ENCODE measurements around the gene CCDC148. TPM values are rescaled to one million over a fixed set of nuclear protein-coding genes. Genes with fewer than 3 reads are reported as not detected.

Gene CCDC148
- total and polyA plus RNA-seq, 5 donors from 2014 or later: not detected

- Mint-ChIP-seq H3K4me3 (no peak overlapping the region), H3K9me3 (peaks cover 0 to 7% (median 0%) of the 10 kb centered on the region in 7 donors), H3K36me3 (no peaks in the 10 kb centered on the region), H3K4me1 (no peaks in the 10 kb centered on the region), H3K27ac (no peak overlapping the region), H3K27me3 (peaks cover 5% of the 10 kb centered on the region)
- ATAC-seq (ENCODE audit: low read depth in 2 of 2) (no peak), DNase-seq (no peak)
- Histone ChIP-seq H3K4me1 (ENCODE audit: control insufficient read depth, insufficient read depth, low read length, poor library complexity, severe bottlenecking) (no peaks in the 10 kb centered on the region), H3K27me3 (ENCODE audit: control insufficient read depth, insufficient read depth, low read length) (no peaks in the 10 kb centered on the region), H3K27ac (ENCODE audit: insufficient read depth, low read length, poor library complexity, severe bottlenecking) (no peak overlapping the region), H3K9me3 (ENCODE audit: control insufficient read depth in 2 of 2, low read length in 2 of 2) (no peaks in the 10 kb centered on the region), H3K4me3 (ENCODE audit: low read depth, low read length) (no peak overlapping the region), H3K36me3 (ENCODE audit: control insufficient read depth, insufficient read depth, low read length) (no peaks in the 10 kb centered on the region)
Observed at GRCh38 chr2:158381978-158382377, 74.6 kb downstream of the CCDC148 start.

DNA sequence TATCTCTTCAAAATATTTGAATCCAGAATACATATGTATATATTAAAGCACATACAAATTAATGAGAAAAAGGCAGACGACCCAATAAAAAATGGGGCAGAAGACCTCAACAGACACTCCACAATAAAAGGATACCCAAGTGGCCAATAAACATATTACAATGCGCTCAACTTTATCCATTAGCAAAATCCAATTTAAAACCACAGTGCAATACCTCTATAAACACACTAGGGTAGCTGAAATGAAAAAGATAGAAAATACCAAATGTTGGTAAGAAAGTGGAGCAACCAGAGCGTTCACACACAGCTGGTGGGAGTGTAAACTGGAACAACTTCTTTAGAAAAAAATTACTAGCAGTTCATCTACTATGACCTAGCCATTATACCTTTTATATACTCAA, 75.3 kb downstream of the CCDC148 start:
- DNase-seq (no peak), ATAC-seq (ENCODE audit: low read depth in 2 of 2) (no peak)
- Histone ChIP-seq H3K4me1 (ENCODE audit: control insufficient read depth, insufficient read depth, low read length, poor library complexity, severe bottlenecking) (no peaks in the 10 kb centered on the region), H3K9me3 (ENCODE audit: control insufficient read depth in 2 of 2, low read length in 2 of 2) (no peaks in the 10 kb centered on the region), H3K27ac (ENCODE audit: insufficient read depth, low read length, poor library complexity, severe bottlenecking) (no peak overlapping the region), H3K4me3 (ENCODE audit: low read depth, low read length) (no peak overlapping the region), H3K36me3 (ENCODE audit: control insufficient read depth, insufficient read depth, low read length) (no peaks in the 10 kb centered on the region), H3K27me3 (ENCODE audit: control insufficient read depth, insufficient read depth, low read length) (no peaks in the 10 kb centered on the region)
- Mint-ChIP-seq H3K27ac (no peak overlapping the region), H3K36me3 (no peaks in the 10 kb centered on the region), H3K27me3 (peaks cover 5% of the 10 kb centered on the region), H3K9me3 (peaks cover 0 to 4% (median 0%) of the 10 kb centered on the region in 7 donors), H3K4me1 (no peaks in the 10 kb centered on the region), H3K4me3 (no peak overlapping the region)

- Mint-ChIP-seq H3K27ac (no peak overlapping the region), H3K4me3 (no peak overlapping the region), H3K4me1 (no peaks in the 10 kb centered on the region), H3K36me3 (no peaks in the 10 kb centered on the region), H3K27me3 (peaks cover 5% of the 10 kb centered on the region), H3K9me3 (peaks cover 0 to 4% (median 0%) of the 10 kb centered on the region in 7 donors)
- H3K4me3 ChIP-seq (ENCODE audit: low read depth, low read length): no peak overlapping the region
- ATAC-seq (ENCODE audit: low read depth in 2 of 2): no peak
- no peaks in the 10 kb centered on the region for H3K36me3 ChIP-seq (ENCODE audit: control insufficient read depth, insufficient read depth, low read length)
- no peaks in the 10 kb centered on the region for H3K27me3 ChIP-seq (ENCODE audit: control insufficient read depth, insufficient read depth, low read length)
- no peaks in the 10 kb centered on the region for H3K4me1 ChIP-seq (ENCODE audit: control insufficient read depth, insufficient read depth, low read length, poor library complexity, severe bottlenecking)
- no peak for DNase-seq
- no peaks in the 10 kb centered on the region for H3K9me3 ChIP-seq (ENCODE audit: control insufficient read depth in 2 of 2, low read length in 2 of 2)
- no peak overlapping the region for H3K27ac ChIP-seq (ENCODE audit: insufficient read depth, low read length, poor library complexity, severe bottlenecking)
Observed at GRCh38 chr2:158380746-158381145, 75.8 kb downstream of the CCDC148 start.

DNA sequence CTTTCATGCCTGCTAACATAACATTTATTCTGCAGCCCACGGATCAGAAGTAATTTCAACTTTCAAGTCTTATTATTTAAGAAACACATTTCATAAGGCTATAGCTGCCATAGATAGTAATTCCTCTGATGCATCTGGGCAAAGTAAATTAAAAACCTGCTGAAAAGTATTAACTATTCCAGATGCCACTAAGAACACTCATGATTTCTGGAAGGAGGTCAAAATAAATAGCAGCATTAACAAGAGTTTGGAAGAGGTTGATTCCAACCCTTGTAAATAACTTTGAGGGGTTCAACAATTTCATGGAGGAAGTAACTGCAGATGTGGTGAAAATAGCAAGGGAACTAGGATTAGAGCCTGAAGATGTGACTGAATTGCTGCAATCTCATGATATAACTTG, 77.6 kb downstream of the CCDC148 start:
- H3K4me1 Mint-ChIP-seq: no peaks in the 10 kb centered on the region
- H3K36me3 Mint-ChIP-seq: no peaks in the 10 kb centered on the region
- H3K4me1 ChIP-seq (ENCODE audit: control insufficient read depth, insufficient read depth, low read length, poor library complexity, severe bottlenecking): no peaks in the 10 kb centered on the region
- H3K36me3 ChIP-seq (ENCODE audit: control insufficient read depth, insufficient read depth, low read length): no peaks in the 10 kb centered on the region
- no peak overlapping the region for H3K27ac Mint-ChIP-seq
- no peaks in the 10 kb centered on the region for H3K9me3 ChIP-seq (ENCODE audit: control insufficient read depth in 2 of 2, low read length in 2 of 2)
- no peak for DNase-seq
- peaks cover 5% of the 10 kb centered on the region for H3K27me3 Mint-ChIP-seq
- no peak overlapping the region for H3K27ac ChIP-seq (ENCODE audit: insufficient read depth, low read length, poor library complexity, severe bottlenecking)
- ATAC-seq (ENCODE audit: low read depth in 2 of 2): no peak
- H3K4me3 Mint-ChIP-seq: no peak overlapping the region
- peaks cover 0 to 3% (median 0%) of the 10 kb centered on the region in 7 donors for H3K9me3 Mint-ChIP-seq
- H3K4me3 ChIP-seq (ENCODE audit: low read depth, low read length): no peak overlapping the region
- no peaks in the 10 kb centered on the region for H3K27me3 ChIP-seq (ENCODE audit: control insufficient read depth, insufficient read depth, low read length)

- no peaks in the 10 kb centered on the region for H3K4me1 ChIP-seq (ENCODE audit: control insufficient read depth, insufficient read depth, low read length, poor library complexity, severe bottlenecking)
- H3K36me3 Mint-ChIP-seq: no peaks in the 10 kb centered on the region
- no peak for ATAC-seq (ENCODE audit: low read depth in 2 of 2)
- peaks cover 0 to 14% (median 3%) of the 10 kb centered on the region in 7 donors for H3K9me3 Mint-ChIP-seq
- no peak overlapping the region for H3K27ac Mint-ChIP-seq
- no peaks in the 10 kb centered on the region for H3K9me3 ChIP-seq (ENCODE audit: control insufficient read depth in 2 of 2, low read length in 2 of 2)
- no peak overlapping the region for H3K4me3 Mint-ChIP-seq
- DNase-seq: no peak
- no peak overlapping the region for H3K27ac ChIP-seq (ENCODE audit: insufficient read depth, low read length, poor library complexity, severe bottlenecking)
- H3K27me3 Mint-ChIP-seq: no peaks in the 10 kb centered on the region
- H3K27me3 ChIP-seq (ENCODE audit: control insufficient read depth, insufficient read depth, low read length): no peaks in the 10 kb centered on the region
- H3K36me3 ChIP-seq (ENCODE audit: control insufficient read depth, insufficient read depth, low read length): no peaks in the 10 kb centered on the region
- H3K4me1 Mint-ChIP-seq: no peaks in the 10 kb centered on the region
- no peak overlapping the region for H3K4me3 ChIP-seq (ENCODE audit: low read depth, low read length)
Observed at GRCh38 chr2:158366342-158366741, 90.2 kb downstream of the CCDC148 start.

DNA sequence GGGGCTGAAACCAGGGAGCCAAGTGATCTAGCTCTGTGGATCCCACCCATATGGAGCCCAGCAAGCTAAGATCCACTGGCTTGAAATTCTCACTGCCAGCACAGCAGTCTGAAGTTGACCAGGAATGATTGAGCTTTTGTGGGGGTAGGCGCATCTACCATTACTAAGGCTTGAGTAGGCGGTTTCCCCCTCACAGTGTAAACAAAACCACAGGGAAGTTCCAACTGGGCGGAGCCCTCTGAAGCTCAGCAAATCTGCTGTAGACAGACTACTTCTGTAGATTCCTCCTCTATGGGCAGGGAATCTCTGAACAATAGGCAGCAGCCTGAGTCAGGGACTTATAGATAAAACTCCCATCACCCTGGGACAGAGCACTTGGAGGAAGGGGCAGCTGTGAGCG, 96.7 kb downstream of the CCDC148 start:
- DNase-seq: no peak
- Mint-ChIP-seq H3K27ac (no peak overlapping the region), H3K27me3 (no peaks in the 10 kb centered on the region), H3K36me3 (no peaks in the 10 kb centered on the region), H3K9me3 (peaks cover 0 to 11% (median 5%) of the 10 kb centered on the region in 7 donors), H3K4me3 (no peak overlapping the region), H3K4me1 (no peaks in the 10 kb centered on the region)
- Histone ChIP-seq H3K9me3 (ENCODE audit: control insufficient read depth in 2 of 2, low read length in 2 of 2) (no peaks in the 10 kb centered on the region), H3K4me1 (ENCODE audit: control insufficient read depth, insufficient read depth, low read length, poor library complexity, severe bottlenecking) (no peaks in the 10 kb centered on the region), H3K27ac (ENCODE audit: insufficient read depth, low read length, poor library complexity, severe bottlenecking) (no peak overlapping the region), H3K4me3 (ENCODE audit: low read depth, low read length) (no peak overlapping the region), H3K36me3 (ENCODE audit: control insufficient read depth, insufficient read depth, low read length) (no peaks in the 10 kb centered on the region), H3K27me3 (ENCODE audit: control insufficient read depth, insufficient read depth, low read length) (no peaks in the 10 kb centered on the region)
- ATAC-seq (ENCODE audit: low read depth in 2 of 2): no peak

DNA sequence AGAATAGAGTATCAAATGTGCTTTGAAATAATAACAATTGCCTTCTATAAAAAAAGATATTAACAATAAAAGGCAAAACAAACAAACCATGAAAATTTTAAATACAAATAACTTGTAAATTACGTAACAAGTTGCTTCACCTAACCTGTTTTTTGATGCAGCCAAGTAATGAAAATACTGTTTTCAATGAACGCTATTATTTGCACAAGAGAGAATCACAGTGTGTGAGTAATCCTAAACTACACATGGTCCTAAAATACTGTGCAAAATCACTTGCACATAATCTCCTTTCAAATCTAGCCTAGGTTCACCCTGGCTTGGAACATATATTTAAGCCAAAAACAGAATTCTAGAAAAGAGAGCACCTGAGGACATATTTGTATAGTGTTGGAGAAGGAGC, 98.9 kb downstream of the CCDC148 start:
- ATAC-seq (ENCODE audit: low read depth in 2 of 2) (no peak), DNase-seq (no peak)
- H3K27me3 ChIP-seq (ENCODE audit: control insufficient read depth, insufficient read depth, low read length): no peaks in the 10 kb centered on the region
- no peak overlapping the region for H3K27ac ChIP-seq (ENCODE audit: insufficient read depth, low read length, poor library complexity, severe bottlenecking)
- no peaks in the 10 kb centered on the region for H3K36me3 ChIP-seq (ENCODE audit: control insufficient read depth, insufficient read depth, low read length)
- H3K36me3 Mint-ChIP-seq: no peaks in the 10 kb centered on the region
- H3K9me3 Mint-ChIP-seq: peaks cover 0 to 11% (median 3%) of the 10 kb centered on the region in 7 donors
- no peaks in the 10 kb centered on the region for H3K4me1 ChIP-seq (ENCODE audit: control insufficient read depth, insufficient read depth, low read length, poor library complexity, severe bottlenecking)
- H3K4me3 Mint-ChIP-seq: no peak overlapping the region
- no peaks in the 10 kb centered on the region for H3K9me3 ChIP-seq (ENCODE audit: control insufficient read depth in 2 of 2, low read length in 2 of 2)
- H3K27ac Mint-ChIP-seq: no peak overlapping the region
- no peaks in the 10 kb centered on the region for H3K4me1 Mint-ChIP-seq
- no peaks in the 10 kb centered on the region for H3K27me3 Mint-ChIP-seq
- no peak overlapping the region for H3K4me3 ChIP-seq (ENCODE audit: low read depth, low read length)

DNA sequence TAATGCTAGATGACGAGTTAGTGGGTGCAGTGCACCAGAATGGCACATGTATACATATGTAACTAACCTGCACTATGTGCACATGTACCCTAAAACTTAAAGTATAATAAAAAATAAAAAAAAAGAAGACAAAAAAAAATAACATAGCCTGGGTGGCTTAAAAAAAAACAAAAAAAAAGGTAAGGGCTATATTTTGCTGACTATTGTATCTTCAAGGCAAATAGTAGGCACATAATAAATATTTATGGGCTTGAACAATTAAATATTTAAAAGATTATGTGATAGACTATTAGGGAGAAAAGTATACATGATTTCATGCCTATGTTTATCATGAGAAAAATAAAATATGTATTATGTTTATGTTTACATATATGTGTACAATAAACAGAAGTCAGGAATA, 99.4 kb downstream of the CCDC148 start:
- ATAC-seq (ENCODE audit: low read depth in 2 of 2) (no peak), DNase-seq (no peak)
- Mint-ChIP-seq H3K36me3 (no peaks in the 10 kb centered on the region), H3K4me1 (no peaks in the 10 kb centered on the region), H3K9me3 (peaks cover 0 to 7% (median 2%) of the 10 kb centered on the region in 7 donors), H3K4me3 (no peak overlapping the region), H3K27me3 (no peaks in the 10 kb centered on the region), H3K27ac (no peak overlapping the region)
- no peak overlapping the region for H3K27ac ChIP-seq (ENCODE audit: insufficient read depth, low read length, poor library complexity, severe bottlenecking)
- no peaks in the 10 kb centered on the region for H3K9me3 ChIP-seq (ENCODE audit: control insufficient read depth in 2 of 2, low read length in 2 of 2)
- no peaks in the 10 kb centered on the region for H3K27me3 ChIP-seq (ENCODE audit: control insufficient read depth, insufficient read depth, low read length)
- H3K4me3 ChIP-seq (ENCODE audit: low read depth, low read length): no peak overlapping the region
- H3K36me3 ChIP-seq (ENCODE audit: control insufficient read depth, insufficient read depth, low read length): no peaks in the 10 kb centered on the region
- no peaks in the 10 kb centered on the region for H3K4me1 ChIP-seq (ENCODE audit: control insufficient read depth, insufficient read depth, low read length, poor library complexity, severe bottlenecking)

All from CD4-positive, CD25-positive, alpha-beta regulatory T cell (primary cell).